IMR-90 (cell line): Measurements from ENCODE around the gene C1R. TPM values are rescaled to one million over a fixed set of nuclear protein-coding genes. Genes with fewer than 3 reads are reported as not detected.

Experiments used
- ATAC-seq: fragments of 200-7000 bp; cut with Tn5 transposase; 2 replicates; pipeline ENCODE4 v1.9.1; 2020; ENCODE audit warnings: low read depth, mild to moderate bottlenecking, moderate library complexity
- BruUV-seq: library from RNA; stranded (reverse); fragments of 400-500 nt; replicated peaks from 2 replicates; lab custom pipeline; 2021; lab: Mats Ljungman, UMichigan
- CTCF ChIA-PET: fragments of 300-600 bp; formaldehyde crosslinking; extraction: SDS; loops from one replicate; lab custom pipeline; 2021; ENCODE audit warnings: antibody characterized with exemption; lab: Yijun Ruan, JAX
- POLR2A ChIA-PET: fragments of 300-600 bp; sonication (Branson Sonifier 250); formaldehyde crosslinking; loops from one replicate; lab custom pipeline; 2022; ENCODE audit warnings: antibody characterized with exemption; ENCODE audit not compliant: unreplicated experiment; lab: Charles Lee
- DNase-seq: peaks from one replicate; pipeline ENCODE4 v3.0.0; 2013
- H2AFZ ChIP-seq: replicated peaks from 2 replicates; pipeline ENCODE3; 2013; ENCODE audit warnings: low read length, mild to moderate bottlenecking; ENCODE audit not compliant: poor library complexity
- H2AK5ac ChIP-seq: 2 replicates; pipeline ENCODE4 v1.6.1; 2013; ENCODE audit warnings: low read depth, low read length, inconsistent platforms
- H2AK9ac ChIP-seq: replicated peaks from 2 replicates; pipeline ENCODE3; 2013; ENCODE audit warnings: mild to moderate bottlenecking, low read depth, low read length, moderate library complexity; ENCODE audit not compliant: poor library complexity
- H2BK120ac ChIP-seq: 2 replicates; pipeline ENCODE4 v1.6.1; 2013; ENCODE audit warnings: low read depth, low read length, inconsistent platforms
- H2BK15ac ChIP-seq: 3 replicates; pipeline ENCODE4 v1.6.1; 2013; ENCODE audit warnings: low read depth, low read length, inconsistent platforms
- H2BK20ac ChIP-seq: 2 replicates; pipeline ENCODE4 v1.6.1; 2013; ENCODE audit warnings: low read depth, mild to moderate bottlenecking, inconsistent platforms, low read length, moderate library complexity
- H2BK5ac ChIP-seq: 2 replicates; pipeline ENCODE4 v1.6.1; 2013; ENCODE audit warnings: mild to moderate bottlenecking, low read depth, low read length, inconsistent platforms; ENCODE audit not compliant: poor library complexity, severe bottlenecking
- H3K14ac ChIP-seq: replicated peaks from 2 replicates; pipeline ENCODE4 v1.6.1; 2013; ENCODE audit warnings: low read depth, low read length, inconsistent platforms
- H3K18ac ChIP-seq: 2 replicates; pipeline ENCODE4 v1.6.1; 2013; ENCODE audit warnings: low read depth, low read length, control low read depth
- H3K23ac ChIP-seq: 2 replicates; pipeline ENCODE4 v1.6.1; 2013; ENCODE audit warnings: low read depth, low read length, inconsistent platforms
- H3K27ac ChIP-seq: 2 replicates; pipeline ENCODE4 v1.5.1; 2013; ENCODE audit warnings: mild to moderate bottlenecking, control low read depth, low read length; ENCODE audit not compliant: insufficient read depth
- H3K27me3 ChIP-seq: 2 replicates; pipeline ENCODE4 v1.6.1; 2013; ENCODE audit warnings: low read length; ENCODE audit not compliant: control insufficient read depth, insufficient read depth
- H3K36me3 ChIP-seq: 2 replicates; pipeline ENCODE4 v1.6.1; 2013; ENCODE audit warnings: low read length, mixed read lengths; ENCODE audit not compliant: control insufficient read depth, insufficient read depth
- H3K4ac ChIP-seq: 2 replicates; pipeline ENCODE4 v1.6.1; 2013; ENCODE audit warnings: low read depth, low read length, inconsistent platforms
- H3K4me1 ChIP-seq: 2 replicates; pipeline ENCODE4 v1.6.1; 2013; ENCODE audit warnings: low read length, mixed read lengths; ENCODE audit not compliant: control insufficient read depth, insufficient read depth
- H3K4me2 ChIP-seq: 2 replicates; pipeline ENCODE4 v1.6.1; 2013; ENCODE audit warnings: low read depth, mild to moderate bottlenecking, control low read depth, low read length, moderate library complexity
- H3K4me3 ChIP-seq: 2 replicates; pipeline ENCODE4 v1.5.1; 2013; ENCODE audit warnings: low read depth, mild to moderate bottlenecking, control low read depth, low read length, moderate library complexity; ENCODE audit not compliant: insufficient read depth
- H3K56ac ChIP-seq: 2 replicates; pipeline ENCODE4 v1.6.1; 2013; ENCODE audit warnings: low read length, inconsistent platforms; ENCODE audit not compliant: insufficient read depth; ENCODE audit errors: extremely low read depth
- H3K79me1 ChIP-seq, 2 experiments: 2 replicates each; pipeline ENCODE4 v1.6.1; 2013; ENCODE audit warnings: low read length in 2 of 2, inconsistent platforms in 1 of 2, low read depth in 1 of 2
- H3K9ac ChIP-seq: 2 replicates; pipeline ENCODE4 v1.6.1; 2013; ENCODE audit warnings: low read depth, low read length, control low read depth
- H3K9me1 ChIP-seq: 2 replicates; pipeline ENCODE4 v1.6.1; 2013; ENCODE audit warnings: low read length, inconsistent platforms; ENCODE audit not compliant: insufficient read depth
- H3K9me3 ChIP-seq: 2 replicates; pipeline ENCODE4 v1.6.1; 2013; ENCODE audit warnings: low read length; ENCODE audit not compliant: control insufficient read depth, insufficient read depth
- H4K20me1 ChIP-seq: 2 replicates; pipeline ENCODE4 v1.6.1; 2013; ENCODE audit warnings: low read length, inconsistent platforms; ENCODE audit not compliant: insufficient read depth
- H4K5ac ChIP-seq: 2 replicates; pipeline ENCODE4 v1.6.1; 2013; ENCODE audit warnings: mild to moderate bottlenecking, low read depth, low read length, control low read depth
- H4K8ac ChIP-seq, 2 experiments: 2 replicates each; pipeline ENCODE4 v1.6.1; 2013; ENCODE audit warnings: low read depth in 2 of 2, low read length in 2 of 2, control low read depth in 1 of 2, inconsistent platforms in 1 of 2
- H4K91ac ChIP-seq: 2 replicates; pipeline ENCODE4 v1.6.1; 2013; ENCODE audit warnings: low read depth, low read length, inconsistent platforms; ENCODE audit not compliant: insufficient read depth
- BHLHE40 ChIP-seq: fragments of 150-350 bp; IDR thresholded peaks from 2 replicates; pipeline ENCODE4 v1.6.1; 2016; ENCODE audit warnings: mild to moderate bottlenecking, low read depth, low read length
- CEBPB ChIP-seq: IDR thresholded peaks from 2 replicates; pipeline ENCODE4 v1.6.1; 2012; ENCODE audit warnings: low read depth, low read length, improper control_type of control experiment
- CHD1 ChIP-seq: IDR thresholded peaks from 2 replicates; pipeline ENCODE4 v1.6.1; 2012; ENCODE audit warnings: low read depth, low read length, improper control_type of control experiment
- CTCF ChIP-seq: conservative IDR thresholded peaks from 2 replicates; pipeline ENCODE4 v1.5.1; 2012; ENCODE audit warnings: mild to moderate bottlenecking, low read depth, low read length, improper control_type of control experiment
- MAFK ChIP-seq: IDR thresholded peaks from 2 replicates; pipeline ENCODE4 v1.6.1; 2012; ENCODE audit warnings: low read depth, low read length, improper control_type of control experiment
- MXI1 ChIP-seq: IDR thresholded peaks from 2 replicates; pipeline ENCODE4 v1.6.1; 2012; ENCODE audit warnings: low read depth, mild to moderate bottlenecking, low read length, moderate library complexity, borderline replicate concordance
- NFE2L2 ChIP-seq: fragments of 150-350 bp; IDR thresholded peaks from 2 replicates; pipeline ENCODE4 v1.6.1; 2016; ENCODE audit warnings: low read depth, mild to moderate bottlenecking, low read length
- RAD21 ChIP-seq: IDR thresholded peaks from 2 replicates; pipeline ENCODE4 v1.6.1; 2012; ENCODE audit warnings: low read length, improper control_type of control experiment
- RFX5 ChIP-seq: IDR thresholded peaks from 2 replicates; pipeline ENCODE4 v1.8.0; 2012; ENCODE audit warnings: low read depth, mild to moderate bottlenecking, low read length, moderate library complexity
- WGBS, 2 experiments: methylation state at CpG; one replicate each; pipeline versions ENCODE4 v1.1.5 to v1.1.7; 2013; ENCODE audit warnings: missing lambda C conversion rate in 2 of 2; ENCODE audit not compliant: insufficient read length in 1 of 2; ENCODE audit errors: extremely low coverage in 2 of 2; 5-methylcytosine and 5-hydroxymethylcytosine counted together
- dilution Hi-C: fragments of 300-500 bp; cut with HindIII; formaldehyde crosslinking; loops from one replicate; pipeline ENCODE4 v1.14.3; 2018; ENCODE audit warnings: low sequenced_read_pairs; ENCODE audit not compliant: unreplicated experiment
- in situ Hi-C: fragments of 300-500 bp; cut with MboI; formaldehyde crosslinking; loops from 3 replicates; pipeline ENCODE4 v1.14.3; 2019; ENCODE audit warnings: low sequenced_read_pairs, inconsistent platforms, mixed read lengths
- intact Hi-C: fragments of 100-400 bp; cut with micrococcal nuclease; formaldehyde crosslinking; loops from 2 replicates; pipeline ENCODE4 v1.10.0; 2022
- polyA plus RNA-seq, 3 experiments: library from polyadenylated mRNA; depleted of rRNA; stranded (reverse); fragments of >200 nt; gene quantifications; 2 replicates each; pipeline ENCODE4 v1.2.3, GENCODE V29; 2012; ENCODE audit warnings: low replicate concordance in 1 of 3
- total RNA-seq: library from RNA; depleted of rRNA; stranded (reverse); fragments of >200 nt; gene quantifications from 2 replicates; pipeline ENCODE4 v1.2.3, GENCODE V29; 2012
- TF ChIP-seq, protein P1 (sequence below): fragments of 150-350 bp; IDR thresholded peaks from 2 replicates; pipeline ENCODE4 v1.6.1; 2017; ENCODE audit warnings: mild to moderate bottlenecking, antibody characterized with exemption, low read length, low read depth

C1R gene
- total and polyA plus RNA-seq, 2 of the 4 experiments (the other 2 are of a cell fraction) = 38.4 to 165 TPM

DNA sequence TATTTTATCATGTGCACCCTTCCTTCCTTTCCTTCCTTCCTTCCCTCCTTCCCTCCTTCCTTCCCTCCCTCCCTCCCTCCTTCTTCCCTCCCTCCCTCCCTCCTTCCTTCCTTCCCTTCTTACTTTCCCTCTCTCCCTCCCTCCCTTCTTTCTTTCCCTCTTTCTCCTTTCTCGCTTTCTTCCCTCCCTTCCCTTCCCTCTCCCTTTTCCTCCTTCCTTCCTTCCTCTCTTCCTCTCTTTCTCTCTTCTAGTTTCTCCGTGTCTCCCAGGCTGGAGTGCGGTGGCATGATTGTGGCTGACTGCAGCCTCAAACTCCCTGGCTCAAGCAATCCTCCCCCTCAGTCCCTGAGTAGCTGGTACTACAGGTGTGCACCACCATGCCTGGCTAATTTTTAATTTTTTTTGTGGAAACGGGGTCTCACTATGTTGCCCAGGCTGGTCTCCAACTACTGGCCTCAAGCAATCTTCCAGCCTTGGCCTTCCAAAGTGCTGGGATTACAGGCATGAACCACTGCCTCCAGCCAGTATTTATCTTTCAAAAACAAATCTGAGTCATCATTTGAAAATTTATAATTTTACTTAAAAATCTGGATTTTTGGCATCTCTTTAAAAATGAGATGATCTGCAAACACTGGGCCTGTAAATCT lies 8.9 kb upstream of the C1R start:
- DNase-seq (peak; percentile 29), ATAC-seq (peak; percentile 72)
- ChIA-PET POLR2A (no interaction called here), CTCF (no interaction called here)
- no peak overlapping the region for H4K91ac ChIP-seq
- no peak overlapping the region; the same call in 2 of the 3 replicates for H2BK15ac ChIP-seq
- H3K79me1 ChIP-seq = peaks cover 11 to 18% of the 10 kb centered on the region in 2 experiments
- TF ChIP-seq CEBPB (no peak), CTCF (no peak), CHD1 (no peak), NFE2L2 (no peak), MAFK (no peak), RAD21 (no peak), BHLHE40 (no peak), MXI1 (no peak), RFX5 (no peak)
- TF ChIP-seq, protein P1, sequence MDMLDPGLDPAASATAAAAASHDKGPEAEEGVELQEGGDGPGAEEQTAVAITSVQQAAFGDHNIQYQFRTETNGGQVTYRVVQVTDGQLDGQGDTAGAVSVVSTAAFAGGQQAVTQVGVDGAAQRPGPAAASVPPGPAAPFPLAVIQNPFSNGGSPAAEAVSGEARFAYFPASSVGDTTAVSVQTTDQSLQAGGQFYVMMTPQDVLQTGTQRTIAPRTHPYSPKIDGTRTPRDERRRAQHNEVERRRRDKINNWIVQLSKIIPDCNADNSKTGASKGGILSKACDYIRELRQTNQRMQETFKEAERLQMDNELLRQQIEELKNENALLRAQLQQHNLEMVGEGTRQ = no peak
- dilution Hi-C loops = no loop called here
- no peak overlapping the region for H3K14ac ChIP-seq
- H4K8ac ChIP-seq = no peak overlapping the region
- H2AK5ac ChIP-seq = no peak overlapping the region
- no peaks in the 10 kb centered on the region for H3K9me3 ChIP-seq
- peaks cover 14% of the 10 kb centered on the region; the same call in 1 of the 2 replicates for H3K9me1 ChIP-seq
- no peaks in the 10 kb centered on the region for H3K27me3 ChIP-seq
- H2AK9ac ChIP-seq = peak overlapping the region; percentile 50
- H3K4me3 ChIP-seq = no peak overlapping the region
- no peak overlapping the region for H2BK5ac ChIP-seq
- H4K5ac ChIP-seq = no peak overlapping the region
- no peak overlapping the region for H3K56ac ChIP-seq
- no peak overlapping the region for H3K27ac ChIP-seq
- WGBS, 2 experiments = 94% methylated on average over 3 of the region's 4 CpGs; no CpG with 5 or more reads in 1 of the 2 experiments
- no peak overlapping the region for H2AFZ ChIP-seq
- H3K18ac ChIP-seq = no peak overlapping the region
- H3K36me3 ChIP-seq = peaks cover 26% of the 10 kb centered on the region
- H2BK20ac ChIP-seq = no peak overlapping the region
- no peak overlapping the region for H3K4me2 ChIP-seq
- H3K4ac ChIP-seq = no peak overlapping the region
- no TSS peak for BruUV-seq
- no peak overlapping the region for H3K9ac ChIP-seq
- no peak overlapping the region for H3K23ac ChIP-seq
- intact Hi-C loops = no loop called here
- H4K20me1 ChIP-seq = peaks cover 4% of the 10 kb centered on the region
- H2BK120ac ChIP-seq = no peak overlapping the region
- in situ Hi-C loops = no loop called here
- H3K4me1 ChIP-seq = peaks cover 4% of the 10 kb centered on the region; the same call in 1 of the 2 replicates
